Epithelial cell of proximal tubule (primary cell): Measurements from ENCODE around the gene GP1BB. TPM values are rescaled to one million over a fixed set of nuclear protein-coding genes. Genes with fewer than 3 reads are reported as not detected.

Experiments used
- DNase-seq: peaks from one replicate; pipeline ENCODE4 v3.0.0-alpha.2; 2011; ENCODE audit warnings: low read depth
- H3K4me3 ChIP-seq: 2 replicates; pipeline ENCODE4 v1.5.1; 2011; ENCODE audit warnings: low read depth, mild to moderate bottlenecking, low read length
- total RNA-seq: library from RNA; depleted of rRNA; stranded (reverse); fragments of >200 nt; gene quantifications from 2 replicates; pipeline ENCODE4 v1.2.3, GENCODE V29; 2015
- TF ChIP-seq, protein P1 (sequence below): conservative IDR thresholded peaks from 2 replicates; pipeline ENCODE4 v1.5.1; 2012; ENCODE audit warnings: low read depth, mild to moderate bottlenecking, low read length

GP1BB gene
- total RNA-seq, 1 donor from 2014 or later: 0.81 TPM

DNA sequence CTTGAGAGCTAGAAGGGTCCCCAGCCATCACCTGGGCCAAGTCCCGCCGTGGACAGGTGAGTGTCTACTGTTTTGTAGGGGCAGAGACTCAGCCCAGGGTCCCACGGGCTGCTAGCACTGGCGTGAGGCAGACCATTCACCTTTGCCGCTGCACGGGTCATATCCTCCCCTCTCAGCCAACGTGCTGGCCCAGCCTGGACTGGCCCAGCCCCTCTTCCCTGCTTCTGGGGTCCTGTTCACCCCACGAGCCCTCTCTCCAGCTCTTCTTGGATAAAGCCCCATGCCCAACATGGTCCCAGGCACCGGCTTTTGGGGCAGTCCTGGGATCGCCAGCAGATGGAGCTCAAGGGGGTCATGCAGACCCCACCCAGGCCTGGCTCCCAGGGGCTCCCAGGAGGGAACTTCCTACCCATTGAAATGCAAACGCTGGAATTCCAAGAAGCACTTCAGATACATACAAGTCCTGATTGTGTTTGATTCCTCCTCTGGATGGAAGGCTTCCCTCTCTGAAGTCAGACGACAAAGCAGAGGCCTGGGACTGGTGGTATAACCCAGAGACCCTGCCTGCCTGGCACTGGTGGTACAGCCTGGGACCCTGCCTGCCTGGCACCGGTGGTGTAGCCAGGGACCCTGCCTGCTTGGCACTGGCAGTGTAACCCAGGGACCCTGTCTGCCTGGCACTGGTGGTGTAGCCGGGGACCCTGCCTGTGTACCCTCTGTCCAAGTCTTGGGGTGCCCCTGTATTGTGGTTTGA is 18.0 kb upstream of the GP1BB start:
- H3K4me3 ChIP-seq: no peak overlapping the region
- DNase-seq: no peak

DNA sequence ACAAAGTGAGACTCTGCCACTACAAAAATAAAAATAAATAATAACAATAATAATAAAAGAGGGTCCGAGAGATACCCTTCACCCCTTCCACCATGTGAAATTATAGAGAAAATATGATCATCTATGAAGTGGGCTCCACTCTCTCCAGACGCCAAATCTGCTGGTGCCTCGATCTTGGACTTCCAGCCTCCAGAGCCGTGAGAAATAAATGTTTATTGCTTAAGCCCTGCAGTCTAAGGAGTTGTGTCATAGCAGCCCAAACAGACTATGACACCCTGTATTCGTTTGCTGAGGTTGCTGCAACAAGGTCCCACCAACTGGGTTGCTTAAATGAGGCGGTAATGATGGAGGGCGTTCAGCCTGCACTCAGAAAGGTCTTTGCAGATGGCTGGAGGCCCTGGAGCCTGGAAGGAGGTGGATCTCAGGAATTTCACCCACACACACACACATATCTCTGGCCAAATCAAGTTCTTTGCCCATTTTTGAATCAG is 16.6 kb upstream of the GP1BB start:
- no peak overlapping the region for H3K4me3 ChIP-seq
- TF ChIP-seq, protein P1, sequence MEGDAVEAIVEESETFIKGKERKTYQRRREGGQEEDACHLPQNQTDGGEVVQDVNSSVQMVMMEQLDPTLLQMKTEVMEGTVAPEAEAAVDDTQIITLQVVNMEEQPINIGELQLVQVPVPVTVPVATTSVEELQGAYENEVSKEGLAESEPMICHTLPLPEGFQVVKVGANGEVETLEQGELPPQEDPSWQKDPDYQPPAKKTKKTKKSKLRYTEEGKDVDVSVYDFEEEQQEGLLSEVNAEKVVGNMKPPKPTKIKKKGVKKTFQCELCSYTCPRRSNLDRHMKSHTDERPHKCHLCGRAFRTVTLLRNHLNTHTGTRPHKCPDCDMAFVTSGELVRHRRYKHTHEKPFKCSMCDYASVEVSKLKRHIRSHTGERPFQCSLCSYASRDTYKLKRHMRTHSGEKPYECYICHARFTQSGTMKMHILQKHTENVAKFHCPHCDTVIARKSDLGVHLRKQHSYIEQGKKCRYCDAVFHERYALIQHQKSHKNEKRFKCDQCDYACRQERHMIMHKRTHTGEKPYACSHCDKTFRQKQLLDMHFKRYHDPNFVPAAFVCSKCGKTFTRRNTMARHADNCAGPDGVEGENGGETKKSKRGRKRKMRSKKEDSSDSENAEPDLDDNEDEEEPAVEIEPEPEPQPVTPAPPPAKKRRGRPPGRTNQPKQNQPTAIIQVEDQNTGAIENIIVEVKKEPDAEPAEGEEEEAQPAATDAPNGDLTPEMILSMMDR: no peak
- DNase-seq: no peak

More for the DNA sequence above, 18.0 kb upstream of the GP1BB start:
- TF ChIP-seq, protein P1: no peak

- DNase-seq: no peak
- no peak overlapping the region for H3K4me3 ChIP-seq
- TF ChIP-seq, protein P1: no peak
Observed at GRCh38 chr22:19707347-19708290, 15.7 kb upstream of the GP1BB start.

DNA sequence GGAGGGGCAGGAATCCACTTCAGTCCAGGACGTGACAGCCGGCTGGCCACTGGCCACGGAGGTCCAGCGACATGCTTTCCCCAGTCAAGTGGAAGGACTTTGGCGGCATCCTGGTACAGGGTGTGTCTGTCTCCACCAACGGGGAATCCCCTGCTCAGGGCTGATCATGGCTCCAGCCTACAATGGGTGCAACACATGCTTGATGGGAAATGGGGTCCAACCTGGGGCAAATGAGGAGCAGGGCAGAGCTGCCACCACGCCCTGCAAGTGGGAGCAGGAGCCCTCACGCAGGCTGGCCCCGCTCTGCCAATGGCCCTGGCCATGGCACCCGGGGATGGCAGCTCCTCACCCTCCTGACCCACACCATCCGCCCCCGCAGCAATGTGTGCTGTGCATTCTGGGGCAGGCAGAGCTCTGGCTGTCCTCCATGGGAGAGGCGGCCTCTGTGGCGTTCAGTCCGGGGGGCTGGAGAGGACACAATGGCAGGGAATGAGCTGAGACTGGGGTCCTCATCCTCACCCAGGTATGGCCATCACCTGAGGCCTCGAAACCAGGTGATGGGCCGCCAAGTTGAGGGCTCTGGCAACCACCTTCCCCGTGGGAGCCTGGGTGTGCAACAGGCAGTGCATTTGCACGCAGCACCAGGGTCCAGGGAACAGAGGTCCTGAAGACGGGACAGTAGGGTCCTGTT is 14.9 kb upstream of the GP1BB start:
- H3K4me3 ChIP-seq: no peak overlapping the region
- TF ChIP-seq, protein P1: no peak
- no peak for DNase-seq

GRCh38 chr22:19709063-19709769 is 14.1 kb upstream of the GP1BB start:
- H3K4me3 ChIP-seq: no peak overlapping the region
- no peak for DNase-seq
- TF ChIP-seq, protein P1: no peak
